Heart right ventricle (tissue), 16 donors: Measurements from ENCODE around the gene DTNBP1. TPM values are rescaled to one million over a fixed set of nuclear protein-coding genes. Genes with fewer than 3 reads are reported as not detected.
A peak's percentile ranks its signal among the peaks of the same experiment; 100 is the strongest.

Experiments used
- ATAC-seq, 8 donors: fragments of 200-7000 bp; cut with Tn5 transposase; one replicate each; pipeline ENCODE4 v1.9.1; 2020; ENCODE audit warnings: mild to moderate bottlenecking in 8 of 8, moderate library complexity in 8 of 8, moderate number of reproducible peaks in 1 of 8
- DNase-seq, 2 donors: peaks; one replicate each; pipeline ENCODE4 v3.0.0-alpha.2; 2020
- H3K27ac ChIP-seq, 10 donors: fragments of 200-600 bp; sonication (generic) in 2 of 10; one replicate each; pipeline versions ENCODE4 v1.5.0 to v1.8.0; 2020 to 2022; ENCODE audit warnings: mild to moderate bottlenecking in 3 of 10
- H3K27me3 ChIP-seq, 7 donors: fragments of 200-600 bp; one replicate each; pipeline ENCODE4 v1.8.0; 2021 to 2022; ENCODE audit warnings: mild to moderate bottlenecking in 2 of 7
- H3K36me3 ChIP-seq, 9 donors: fragments of 200-600 bp; sonication (generic) in 1 of 9; one replicate each; pipeline versions ENCODE4 v1.5.0 to v1.8.0; 2020 to 2022; ENCODE audit warnings: mild to moderate bottlenecking in 2 of 9
- H3K4me1 ChIP-seq, 9 donors: fragments of 200-600 bp; sonication (generic) in 1 of 9; one replicate each; pipeline versions ENCODE4 v1.5.0 to v1.8.0; 2020 to 2022; ENCODE audit warnings: mild to moderate bottlenecking in 4 of 9
- H3K4me3 ChIP-seq, 10 donors: fragments of 200-600 bp; sonication (generic) in 2 of 10; one replicate each; pipeline versions ENCODE4 v1.5.0 to v1.8.0; 2020 to 2022; ENCODE audit warnings: mild to moderate bottlenecking in 7 of 10, moderate library complexity in 2 of 10
- H3K9me3 ChIP-seq, 11 donors: fragments of 200-600 bp in 10 of 11; sonication (generic) in 2 of 11; one replicate each; pipeline versions ENCODE4 v1.5.0 to v1.8.0; 2013 to 2022; ENCODE audit warnings: mild to moderate bottlenecking in 2 of 11, control low read depth in 1 of 11, moderate library complexity in 1 of 11
- WGBS, 2 donors: extraction: QIAGEN DNeasy Blood & Tissue Kit; methylation state at CpG; one replicate each; pipeline ENCODE4 v1.1.7; 2013; ENCODE audit warnings: inconsistent platforms in 1 of 2; 5-methylcytosine and 5-hydroxymethylcytosine counted together
- intact Hi-C, 10 donors: fragments of 100-400 bp; cut with DNase I; formaldehyde crosslinking; loops; one replicate each; pipeline versions ENCODE4 v1.11.1 to v1.14.2; 2022
- polyA plus RNA-seq, 2 donors: library from polyadenylated mRNA; stranded (reverse); fragments of 200-250 nt; gene quantifications; one replicate each; pipeline ENCODE4 v1.2.3, GENCODE V29; 2013
- total RNA-seq, 10 donors: library from RNA; stranded (reverse); fragmentation: NEBNext Ultra II Directional in 3 of 10; extraction: Animal tissue kit (Norgen Biotek cat#: 25700) in 3 of 10; gene quantifications; one replicate each; pipeline versions ENCODE4 v1.2.1 to v1.2.4, GENCODE V29; 2021 to 2023
- TF ChIP-seq, protein P1 (sequence below), 9 donors: fragments of 200-600 bp; sonication (generic) in 2 of 9; IDR thresholded peaks; one replicate each; pipeline versions ENCODE4 v1.5.0 to v1.8.0; 2021 to 2022; ENCODE audit warnings: antibody characterized with exemption in 9 of 9, mild to moderate bottlenecking in 5 of 9, moderate library complexity in 1 of 9
- donor health status: Arrhythmogenic right ventricular cardiomyopathy.
- donor health status: ischemic (EF 13 %, LVEDD 7.1; RV severe dilation, severe dysfunction).
- donor health status: healthy with polysubstance abuse.
- donor health status: DM: no; HTN: yes; CAD: no.
- donor health status: DM: no; HTN: no; CAD: no.
- donor health status: ischemic (EF 25% LVEDD 6.9; RV normal size, moderate dysfunction).
- donor health status: ischemic (EF 25% LVEDD 5.7; RV mildly dilated, moderate dysfunction).
- donor health status: healthy.
- donor health status: DM: yes; HTN: yes; CAD: no.
- donor health status: Ischemic cardiomyopathy.
- donor health status: ischemic (EF 35%, LVEDD 5.7; RV mildly dilated, moderate dysfunction).
- donor health status: nonischemic (EF 11% LVEDD 7.7; RV severe dilation, severe dysfunction).
- donor health status: DM: yes; HTN: yes; CAD: no.
- donor health status: PGD.
- donor health status: ischemic (EF 29% LVEDD 5.4; RV normal size, mild dysfunction).
- donor health status: nonischemic (EF 23%, LVEDD 6.1; RV moderate dilation, normal function).

DTNBP1 gene
- total and polyA plus RNA-seq, 12 donors, result 5.0 to 27.5 (median 18.4) TPM

DNA sequence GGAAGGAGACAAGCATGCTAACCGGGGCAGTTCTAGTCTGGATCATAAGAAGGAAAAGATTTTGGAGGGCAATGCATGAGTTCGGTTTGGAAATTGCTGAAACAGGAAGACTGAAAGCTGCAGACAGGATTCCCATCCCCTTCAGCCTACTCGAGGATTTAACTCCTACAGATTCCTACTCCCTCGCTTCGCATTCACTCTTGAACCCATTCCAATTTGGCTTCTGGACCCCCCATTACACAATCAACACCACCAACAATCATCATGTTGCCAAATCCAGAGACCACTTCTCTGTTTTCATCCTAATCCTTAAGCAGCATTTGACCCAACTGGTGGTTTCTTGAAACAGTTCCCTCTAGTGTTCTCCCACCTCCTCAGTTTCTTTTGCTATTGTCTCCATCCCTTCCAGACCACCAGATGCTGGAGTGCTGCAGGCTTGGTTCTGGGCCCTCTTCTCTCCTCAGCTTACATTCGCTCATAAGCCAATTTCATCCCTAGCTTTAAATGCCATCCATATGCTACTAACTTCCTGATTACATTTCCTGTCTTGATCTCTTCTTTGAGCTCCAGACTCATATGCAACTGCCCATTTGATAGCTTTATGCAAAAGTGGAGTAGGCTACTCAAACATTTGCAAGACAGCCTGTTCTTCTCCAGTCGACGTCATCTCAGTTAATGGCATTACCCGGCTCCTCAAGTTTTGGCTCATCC, 66.5 kb downstream of the DTNBP1 start:
- Histone ChIP-seq H3K27me3 (no peaks in the 10 kb centered on the region), H3K27ac (peak overlapping the region in 9 of 10 donors; percentile 7 to 78 (median 69)), H3K36me3 (no peaks in the 10 kb centered on the region), H3K9me3 (no peaks in the 10 kb centered on the region), H3K4me3 (no peak overlapping the region), H3K4me1 (peaks cover 10 to 43% (median 37%) of the 10 kb centered on the region in 9 donors)
- TF ChIP-seq, protein P1, sequence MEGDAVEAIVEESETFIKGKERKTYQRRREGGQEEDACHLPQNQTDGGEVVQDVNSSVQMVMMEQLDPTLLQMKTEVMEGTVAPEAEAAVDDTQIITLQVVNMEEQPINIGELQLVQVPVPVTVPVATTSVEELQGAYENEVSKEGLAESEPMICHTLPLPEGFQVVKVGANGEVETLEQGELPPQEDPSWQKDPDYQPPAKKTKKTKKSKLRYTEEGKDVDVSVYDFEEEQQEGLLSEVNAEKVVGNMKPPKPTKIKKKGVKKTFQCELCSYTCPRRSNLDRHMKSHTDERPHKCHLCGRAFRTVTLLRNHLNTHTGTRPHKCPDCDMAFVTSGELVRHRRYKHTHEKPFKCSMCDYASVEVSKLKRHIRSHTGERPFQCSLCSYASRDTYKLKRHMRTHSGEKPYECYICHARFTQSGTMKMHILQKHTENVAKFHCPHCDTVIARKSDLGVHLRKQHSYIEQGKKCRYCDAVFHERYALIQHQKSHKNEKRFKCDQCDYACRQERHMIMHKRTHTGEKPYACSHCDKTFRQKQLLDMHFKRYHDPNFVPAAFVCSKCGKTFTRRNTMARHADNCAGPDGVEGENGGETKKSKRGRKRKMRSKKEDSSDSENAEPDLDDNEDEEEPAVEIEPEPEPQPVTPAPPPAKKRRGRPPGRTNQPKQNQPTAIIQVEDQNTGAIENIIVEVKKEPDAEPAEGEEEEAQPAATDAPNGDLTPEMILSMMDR (IDR thresholded peaks at IDR 0.05), result no peak
- intact Hi-C loops, result no loop called here
- ATAC-seq (peak in 2 of 8 donors; percentile 3 to 10), DNase-seq (no peak)
- 70 to 73% methylated on average over 9 of the region's 9 CpGs for WGBS, 2 donors

DNA sequence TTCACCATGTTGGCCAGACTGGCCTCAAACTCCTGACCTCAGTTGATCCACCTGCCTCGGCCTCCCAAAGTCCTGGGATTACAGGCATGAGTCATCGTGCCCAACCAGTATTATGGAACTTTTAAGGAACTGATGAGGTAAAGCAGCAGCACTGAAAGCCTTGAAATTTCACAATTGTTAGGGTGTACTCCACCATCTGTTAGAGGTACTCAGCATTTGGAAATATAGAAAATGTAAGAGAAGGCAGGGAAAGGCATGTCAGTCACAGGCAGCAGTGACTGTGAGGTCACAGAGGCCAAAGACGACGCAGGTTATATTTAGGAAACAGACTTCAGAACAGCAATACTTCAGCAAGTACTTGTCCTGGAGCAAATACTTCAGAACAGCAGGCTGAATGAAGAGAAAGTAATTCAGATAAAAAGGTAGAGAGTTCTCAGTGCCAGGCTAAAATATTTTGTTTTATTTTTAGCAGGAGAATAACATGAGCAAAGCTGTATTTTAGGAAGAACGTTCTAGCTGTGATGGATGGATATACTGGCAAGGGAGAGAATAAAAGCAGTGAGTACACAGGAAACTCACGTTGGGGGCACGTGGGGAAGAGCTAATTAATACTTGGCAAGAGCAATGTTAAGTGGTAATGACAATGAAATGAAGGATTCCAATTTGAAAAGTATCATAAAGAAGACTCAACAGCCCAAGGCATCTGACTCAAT, 67.2 kb downstream of the DTNBP1 start:
- H3K36me3 ChIP-seq, result no peaks in the 10 kb centered on the region
- no peak overlapping the region for H3K4me3 ChIP-seq
- peak overlapping the region; percentile 7 to 78 (median 68) for H3K27ac ChIP-seq
- H3K27me3 ChIP-seq, result no peaks in the 10 kb centered on the region
- intact Hi-C loops, result no loop called here
- peak in 7 of 8 donors; percentile 32 to 87 (median 80) for ATAC-seq
- no peaks in the 10 kb centered on the region for H3K9me3 ChIP-seq
- 24 to 41% methylated on average over 7 of the region's 7 CpGs for WGBS, 2 donors
- TF ChIP-seq, protein P1 (IDR thresholded peaks at IDR 0.05), result no peak
- peaks cover 10 to 43% (median 37%) of the 10 kb centered on the region in 9 donors for H3K4me1 ChIP-seq
- no peak for DNase-seq

DNA sequence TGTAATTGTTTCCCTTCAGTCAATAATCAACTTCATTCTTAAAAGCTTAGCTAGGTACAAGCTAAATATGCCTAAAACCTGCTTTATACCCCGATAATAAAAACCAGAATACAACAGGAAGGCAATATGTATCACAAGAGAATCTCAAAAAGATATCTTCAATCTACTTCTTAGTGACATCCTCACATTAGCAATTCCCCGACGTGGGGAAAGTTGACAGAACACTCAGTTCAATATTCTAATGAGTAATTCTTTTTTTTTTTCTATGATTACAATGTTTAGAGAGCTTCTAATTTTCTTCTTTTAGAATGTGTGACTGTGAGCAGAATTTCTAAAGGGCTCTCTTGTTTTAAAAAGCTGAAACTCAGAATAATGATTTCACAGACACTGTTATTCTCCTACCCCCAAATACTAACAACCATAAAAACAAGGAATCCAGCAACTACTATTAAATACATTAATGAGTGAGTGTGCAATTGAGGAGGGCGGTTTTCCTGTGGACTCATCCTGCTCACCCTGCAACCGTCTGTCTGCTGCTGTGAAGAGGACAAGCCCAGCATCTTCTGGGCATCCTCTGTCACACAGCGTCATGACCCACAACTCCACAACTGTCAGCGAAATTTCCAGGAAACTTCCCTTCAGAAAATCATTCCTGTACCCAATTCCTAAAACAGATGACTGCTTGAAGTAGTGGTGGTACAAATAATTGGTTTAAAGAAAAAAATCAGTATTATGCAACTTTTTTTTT, 68.1 kb downstream of the DTNBP1 start:
- Histone ChIP-seq H3K27ac (peak overlapping the region in 9 of 10 donors; percentile 27 to 78 (median 67)), H3K36me3 (no peaks in the 10 kb centered on the region), H3K4me3 (no peak overlapping the region), H3K4me1 (peaks cover 10 to 43% (median 37%) of the 10 kb centered on the region in 9 donors), H3K9me3 (no peaks in the 10 kb centered on the region), H3K27me3 (no peaks in the 10 kb centered on the region)
- ATAC-seq (peak in 5 of 8 donors; percentile 14 to 64 (median 32)), DNase-seq (no peak)
- TF ChIP-seq, protein P1 (IDR thresholded peaks at IDR 0.05), result no peak
- WGBS, 2 donors, result 83 to 86% methylated on average over 7 of the region's 7 CpGs
- intact Hi-C loops, result no loop called here

DNA sequence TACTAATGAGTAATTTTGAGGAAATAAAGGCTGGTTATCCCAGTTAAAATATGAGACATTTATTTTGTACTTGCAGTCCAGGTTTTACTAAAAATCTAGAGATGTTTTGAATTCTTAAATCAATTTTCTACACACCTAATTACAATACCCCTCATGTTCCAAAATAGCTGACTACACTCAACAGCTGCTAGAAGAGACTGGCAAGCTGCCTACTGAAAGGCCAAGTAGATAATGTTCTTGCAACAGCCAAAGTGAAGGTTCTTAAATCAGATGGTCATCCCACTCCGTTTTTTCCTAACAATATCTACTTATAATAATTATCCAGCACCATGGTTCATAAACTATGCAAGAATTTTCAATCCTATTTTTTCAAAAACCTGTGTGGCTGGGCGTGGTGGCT, 69.0 kb downstream of the DTNBP1 start:
- 59 to 64% methylated on average over 2 of the region's 2 CpGs for WGBS, 2 donors
- ATAC-seq, result peak in 5 of 8 donors; percentile 46 to 67 (median 59)
- H3K27ac ChIP-seq, result peak overlapping the region in 5 of 10 donors; percentile 22 to 78 (median 29)

More for the DNA sequence above, 69.0 kb downstream of the DTNBP1 start:
- TF ChIP-seq, protein P1 (IDR thresholded peaks at IDR 0.05), result no peak
- DNase-seq, result peak in 1 of 2 donors; percentile 47
- no peaks in the 10 kb centered on the region for H3K9me3 ChIP-seq
- H3K4me3 ChIP-seq, result no peak overlapping the region
- no peaks in the 10 kb centered on the region for H3K36me3 ChIP-seq
- H3K4me1 ChIP-seq, result peaks cover 10 to 47% (median 37%) of the 10 kb centered on the region in 9 donors
- intact Hi-C loops, result no loop called here
- no peaks in the 10 kb centered on the region for H3K27me3 ChIP-seq
